Choroid plexus epithelial cell (primary cell): ENCODE data around the gene PTCH1.
A peak's percentile ranks its signal among the peaks of the same experiment; 100 is the strongest.

ENCODE experiments used
- DNase-seq: peaks from one replicate; pipeline ENCODE4 v3.0.0-alpha.2; 2010; ENCODE audit warnings: low read depth
- H3K4me3 ChIP-seq: 2 replicates; pipeline ENCODE4 v1.5.1; 2011; ENCODE audit warnings: low read depth, mild to moderate bottlenecking, control low read depth, low read length, moderate library complexity
- CTCF ChIP-seq: conservative IDR thresholded peaks from 2 replicates; pipeline ENCODE4 v1.5.1; 2011; ENCODE audit warnings: low read depth, mild to moderate bottlenecking, control low read depth, inconsistent platforms, low read length, moderate library complexity

Gene PTCH1

GRCh38 chr9:95465115-95465514 lies 51.7 kb downstream of the PTCH1 start:
- no peak overlapping the region for H3K4me3 ChIP-seq
- no peak for DNase-seq
- no peak for TF ChIP-seq CTCF

- H3K4me3 ChIP-seq, result peak overlapping the region; percentile 44
- no peak for DNase-seq
- TF ChIP-seq CTCF, result no peak
Observed at GRCh38 chr9:95463148-95464060, 53.4 kb downstream of the PTCH1 start.

GRCh38 chr9:95462249-95463147 lies 54.3 kb downstream of the PTCH1 start:
- H3K4me3 ChIP-seq, result peak overlapping the region; percentile 44
- peak; percentile 90 for DNase-seq
- TF ChIP-seq CTCF, result no peak

- DNase-seq, result no peak
- H3K4me3 ChIP-seq, result no peak overlapping the region
- TF ChIP-seq CTCF, result no peak
Observed at GRCh38 chr9:95461448-95462248, 55.1 kb downstream of the PTCH1 start.

GRCh38 chr9:95460518-95461164 lies 56.1 kb downstream of the PTCH1 start:
- H3K4me3 ChIP-seq, result no peak overlapping the region
- DNase-seq, result no peak
- peak; percentile 6 for TF ChIP-seq CTCF
